ENCODE data around the gene YARS1.
A peak's percentile ranks its signal among the peaks of the same experiment; 100 is the strongest.

YARS1 gene

GRCh38 chr1:32848354-32849063 lies 31.4 kb upstream of the YARS1 start:
- DNase-seq (ENCODE audit: low read depth in 1 of 2, low spot score in 1 of 2) = no peak
- TF ChIP-seq JUND (IDR thresholded peaks at IDR 0.05; ENCODE audit: low read depth) = no peak
- in situ Hi-C loops (cut with HindIII; ENCODE audit: low pct_unique_long_range_greater_than_20kb, low sequenced_read_pairs) = no loop called here

- TF ChIP-seq JUND (IDR thresholded peaks at IDR 0.05; ENCODE audit: low read depth) = no peak
- in situ Hi-C loops (cut with HindIII; ENCODE audit: low pct_unique_long_range_greater_than_20kb, low sequenced_read_pairs) = no loop called here
Observed at GRCh38 chr1:32831878-32832277, 14.7 kb upstream of the YARS1 start.

GRCh38 chr1:32830092-32830852 lies 13.1 kb upstream of the YARS1 start:
- TF ChIP-seq JUND (IDR thresholded peaks at IDR 0.05; ENCODE audit: low read depth) = no peak
- in situ Hi-C loops (cut with HindIII; ENCODE audit: low pct_unique_long_range_greater_than_20kb, low sequenced_read_pairs) = no loop called here
- DNase-seq (ENCODE audit: low read depth in 1 of 2, low spot score in 1 of 2) = no peak

More at GRCh38 chr1:32831878-32832277, 14.7 kb upstream of the YARS1 start:
- DNase-seq (ENCODE audit: low read depth in 1 of 2, low spot score in 1 of 2) = no peak

- in situ Hi-C loops (cut with HindIII; ENCODE audit: low pct_unique_long_range_greater_than_20kb, low sequenced_read_pairs) = no loop called here
- DNase-seq (ENCODE audit: low read depth in 1 of 2, low spot score in 1 of 2) = peak in 1 of 2 experiments; percentile 12
- no peak for TF ChIP-seq JUND (IDR thresholded peaks at IDR 0.05; ENCODE audit: low read depth)
Observed at GRCh38 chr1:32828341-32828740, 11.2 kb upstream of the YARS1 start.

- TF ChIP-seq JUND (IDR thresholded peaks at IDR 0.05; ENCODE audit: low read depth) = no peak
- in situ Hi-C loops (cut with HindIII; ENCODE audit: low pct_unique_long_range_greater_than_20kb, low sequenced_read_pairs) = no loop called here
- no peak for DNase-seq (ENCODE audit: low read depth in 1 of 2, low spot score in 1 of 2)
Observed at GRCh38 chr1:32825181-32825580, 8.0 kb upstream of the YARS1 start.

- DNase-seq (ENCODE audit: low read depth in 1 of 2, low spot score in 1 of 2) = no peak
Observed at GRCh38 chr1:32818804-32819541, 1.8 kb upstream of the YARS1 start.

GRCh38 chr1:32817815-32818786 lies 943 bp upstream of the YARS1 start:
- no peak for TF ChIP-seq JUND (IDR thresholded peaks at IDR 0.05; ENCODE audit: low read depth)
- in situ Hi-C loops (cut with HindIII; ENCODE audit: low pct_unique_long_range_greater_than_20kb, low sequenced_read_pairs) = no loop called here
- peak; percentile 39 to 81 for DNase-seq (ENCODE audit: low read depth in 1 of 2, low spot score in 1 of 2)

More at GRCh38 chr1:32818804-32819541, 1.8 kb upstream of the YARS1 start:
- in situ Hi-C loops (cut with HindIII; ENCODE audit: low pct_unique_long_range_greater_than_20kb, low sequenced_read_pairs) = no loop called here
- TF ChIP-seq JUND (IDR thresholded peaks at IDR 0.05; ENCODE audit: low read depth) = no peak

- in situ Hi-C loops (cut with HindIII; ENCODE audit: low pct_unique_long_range_greater_than_20kb, low sequenced_read_pairs) = no loop called here
- DNase-seq (ENCODE audit: low read depth in 1 of 2, low spot score in 1 of 2) = peak; percentile 16 to 18
- no peak for TF ChIP-seq JUND (IDR thresholded peaks at IDR 0.05; ENCODE audit: low read depth)
Observed at GRCh38 chr1:32816676-32817158, 441 bp downstream of the YARS1 start.

GRCh38 chr1:32813941-32814739 lies 3.0 kb downstream of the YARS1 start:
- TF ChIP-seq JUND (IDR thresholded peaks at IDR 0.05; ENCODE audit: low read depth) = no peak
- DNase-seq (ENCODE audit: low read depth in 1 of 2, low spot score in 1 of 2) = no peak
- in situ Hi-C loops (cut with HindIII; ENCODE audit: low pct_unique_long_range_greater_than_20kb, low sequenced_read_pairs) = no loop called here

GRCh38 chr1:32811917-32812316 lies 5.2 kb downstream of the YARS1 start:
- TF ChIP-seq JUND (IDR thresholded peaks at IDR 0.05; ENCODE audit: low read depth) = no peak
- DNase-seq (ENCODE audit: low read depth in 1 of 2, low spot score in 1 of 2) = peak in 1 of 2 experiments; percentile 39
- in situ Hi-C loops (cut with HindIII; ENCODE audit: low pct_unique_long_range_greater_than_20kb, low sequenced_read_pairs) = no loop called here

GRCh38 chr1:32811265-32811664 lies 5.9 kb downstream of the YARS1 start:
- no peak for TF ChIP-seq JUND (IDR thresholded peaks at IDR 0.05; ENCODE audit: low read depth)
- in situ Hi-C loops (cut with HindIII; ENCODE audit: low pct_unique_long_range_greater_than_20kb, low sequenced_read_pairs) = no loop called here
- DNase-seq (ENCODE audit: low read depth in 1 of 2, low spot score in 1 of 2) = no peak
